CD4-positive, alpha-beta T cell treated with Interleukin-10 for 1 hour (primary cell): Measurements from ENCODE around the gene CDH13.

Experiments
- DNase-seq: peaks from one replicate; pipeline ENCODE4 v3.0.0-alpha.2; 2020

CDH13 gene

GRCh38 chr16:83830769-83831455, 1204.1 kb downstream of the CDH13 start:
- DNase-seq = no peak

GRCh38 chr16:83831456-83831987, 1204.8 kb downstream of the CDH13 start:
- no peak for DNase-seq

- DNase-seq = no peak
Measured at GRCh38 chr16:83833921-83834320, 1207.2 kb downstream of the CDH13 start.

- DNase-seq = no peak
Measured at GRCh38 chr16:83835586-83836566, 1209.1 kb downstream of the CDH13 start.

GRCh38 chr16:83837566-83837965, 1210.8 kb downstream of the CDH13 start:
- DNase-seq = no peak

GRCh38 chr16:83838151-83838550, 1211.4 kb downstream of the CDH13 start:
- DNase-seq = no peak

GRCh38 chr16:83839561-83839960, 1212.8 kb downstream of the CDH13 start:
- DNase-seq = no peak

GRCh38 chr16:83840060-83840617, 1213.4 kb downstream of the CDH13 start:
- no peak for DNase-seq

GRCh38 chr16:83842291-83842690, 1215.5 kb downstream of the CDH13 start:
- no peak for DNase-seq

- no peak for DNase-seq
Measured at GRCh38 chr16:83842756-83843507, 1216.2 kb downstream of the CDH13 start.

GRCh38 chr16:83843657-83844056, 1216.9 kb downstream of the CDH13 start:
- DNase-seq = no peak

- no peak for DNase-seq
Measured at GRCh38 chr16:83845263-83845662, 1218.5 kb downstream of the CDH13 start.

GRCh38 chr16:83847371-83848225, 1220.8 kb downstream of the CDH13 start:
- DNase-seq = no peak

GRCh38 chr16:83849421-83849820, 1222.7 kb downstream of the CDH13 start:
- DNase-seq = no peak
